GM23338 (cell line): Measurements from ENCODE around the gene PLCL1. TPM values are rescaled to one million over a fixed set of nuclear protein-coding genes. Genes with fewer than 3 reads are reported as not detected.

ENCODE experiments used
- ATAC-seq: fragments of 200-7000 bp; cut with Tn5 transposase; 3 replicates; pipeline ENCODE4 v1.9.1; 2020
- DNase-seq: peaks from one replicate; pipeline ENCODE4 v3.0.0-alpha.2; 2015; ENCODE audit warnings: low spot score
- H2AFZ ChIP-seq: fragments of 200-600 bp; sonication (generic); 2 replicates; pipeline ENCODE4 v1.8.0; 2016; ENCODE audit warnings: antibody characterized with exemption, mild to moderate bottlenecking, moderate library complexity
- H3F3A ChIP-seq: fragments of 200-600 bp; sonication (generic); replicated peaks from 2 replicates; pipeline ENCODE4 v1.8.0; 2017; ENCODE audit warnings: antibody characterized with exemption, mixed run types, low read depth
- H3K27ac ChIP-seq: fragments of 200-600 bp; sonication (generic); 2 replicates; pipeline ENCODE4 v1.6.1; 2016; ENCODE audit warnings: low read depth
- H3K27me3 ChIP-seq: fragments of 200-600 bp; sonication (generic); 2 replicates; pipeline ENCODE4 v1.8.0; 2016; ENCODE audit warnings: mild to moderate bottlenecking, mixed run types, moderate library complexity; ENCODE audit not compliant: insufficient read depth
- H3K36me3 ChIP-seq: fragments of 200-600 bp; sonication (generic); 2 replicates; pipeline ENCODE4 v1.8.0; 2016; ENCODE audit warnings: mild to moderate bottlenecking; ENCODE audit not compliant: insufficient read depth
- H3K4me1 ChIP-seq: fragments of 200-600 bp; sonication (generic); 2 replicates; pipeline ENCODE4 v1.8.0; 2016; ENCODE audit warnings: mild to moderate bottlenecking, moderate library complexity; ENCODE audit not compliant: insufficient read depth
- H3K4me2 ChIP-seq: fragments of 200-600 bp; sonication (generic); 2 replicates; pipeline ENCODE4 v1.7.1; 2017; ENCODE audit warnings: mixed run types
- H3K4me3 ChIP-seq: fragments of 200-600 bp; sonication (generic); 2 replicates; pipeline ENCODE4 v1.6.1; 2016; ENCODE audit warnings: mixed run types
- H3K79me2 ChIP-seq: fragments of 200-600 bp; sonication (generic); replicated peaks from 2 replicates; pipeline ENCODE4 v1.8.0; 2017; ENCODE audit warnings: mild to moderate bottlenecking; ENCODE audit not compliant: insufficient read depth
- H3K9me2 ChIP-seq: fragments of 200-600 bp; sonication (generic); 2 replicates; pipeline ENCODE4 v1.8.0; 2017; ENCODE audit not compliant: insufficient read depth
- H4K20me1 ChIP-seq: fragments of 200-600 bp; sonication (generic); replicated peaks from 2 replicates; pipeline ENCODE4 v1.8.0; 2017; ENCODE audit warnings: mild to moderate bottlenecking; ENCODE audit not compliant: insufficient read depth
- H3K27ac Mint-ChIP-seq: 2 replicates; pipeline ENCODE4 v1.8.0; 2020; ENCODE audit warnings: inconsistent platforms, mild to moderate bottlenecking, moderate library complexity, mixed read lengths
- H3K27me3 Mint-ChIP-seq: 3 replicates; pipeline ENCODE4 v1.8.0; 2022; ENCODE audit warnings: low read depth, mild to moderate bottlenecking, moderate library complexity, mixed read lengths, inconsistent platforms; ENCODE audit not compliant: insufficient read depth, poor library complexity
- H3K36me3 Mint-ChIP-seq: 3 replicates; pipeline ENCODE4 v1.8.0; 2021; ENCODE audit warnings: low read depth, mild to moderate bottlenecking, inconsistent platforms, moderate library complexity, mixed read lengths
- H3K4me1 Mint-ChIP-seq: 3 replicates; pipeline ENCODE4 v1.8.0; 2020; ENCODE audit warnings: mild to moderate bottlenecking, inconsistent platforms, mixed read lengths
- H3K4me3 Mint-ChIP-seq: 3 replicates; pipeline ENCODE4 v1.8.0; 2021; ENCODE audit warnings: moderate library complexity, mild to moderate bottlenecking, inconsistent platforms, mixed read lengths
- H3K9me3 Mint-ChIP-seq: 3 replicates; pipeline ENCODE4 v1.8.0; 2020; ENCODE audit warnings: moderate library complexity, mild to moderate bottlenecking, inconsistent platforms, mixed read lengths
- CREB1 ChIP-seq: fragments of 250-450 bp; sonication (Bioruptor Pico); IDR thresholded peaks from 2 replicates; pipeline ENCODE4 v1.5.0; 2020; ENCODE audit warnings: low read depth, mild to moderate bottlenecking, moderate library complexity
- EZH2 ChIP-seq: fragments of 200-600 bp; sonication (generic); IDR thresholded peaks from one replicate; pipeline ENCODE4 v1.8.0; 2017; ENCODE audit warnings: antibody characterized with exemption, mild to moderate bottlenecking, low read depth; ENCODE audit not compliant: unreplicated experiment
- EZH2phosphoT487 ChIP-seq: fragments of 200-600 bp; sonication (generic); IDR thresholded peaks from one replicate; pipeline ENCODE4 v1.8.1; 2018; ENCODE audit warnings: antibody characterized with exemption; ENCODE audit not compliant: unreplicated experiment
- JUNB ChIP-seq: IDR thresholded peaks from one replicate; pipeline ENCODE4 v1.6.1; 2016; ENCODE audit warnings: antibody characterized with exemption; ENCODE audit not compliant: unreplicated experiment
- NANOG ChIP-seq: IDR thresholded peaks from 2 replicates; pipeline ENCODE4 v1.6.1; 2016; ENCODE audit warnings: antibody characterized with exemption, borderline replicate concordance
- POLR2AphosphoS5 ChIP-seq: IDR thresholded peaks from 2 replicates; pipeline ENCODE4 v1.6.1; 2016; ENCODE audit warnings: antibody characterized with exemption, low read depth
- STAT1 ChIP-seq: IDR thresholded peaks from one replicate; pipeline ENCODE4 v1.6.1; 2016; ENCODE audit warnings: antibody characterized with exemption; ENCODE audit not compliant: unreplicated experiment
- ZNF114 ChIP-seq: fragments of 250-450 bp; sonication (Bioruptor Pico); IDR thresholded peaks from 2 replicates; pipeline ENCODE4 v1.5.0; 2020; ENCODE audit warnings: mild to moderate bottlenecking, moderate library complexity
- ZNF331 ChIP-seq: fragments of 250-450 bp; sonication (Bioruptor Pico); IDR thresholded peaks from 2 replicates; pipeline ENCODE4 v1.5.0; 2020; ENCODE audit warnings: low read depth, mild to moderate bottlenecking, moderate library complexity
- polyA plus RNA-seq: library from polyadenylated mRNA; unstranded; fragments of >200 nt; fragmentation: Nextera tagmentation; extraction: Ambion mirVana; gene quantifications from 2 replicates; pipeline ENCODE4 v1.2.1, GENCODE V29; 2016
- total RNA-seq: library from RNA; depleted of rRNA; stranded (reverse); fragments of >200 nt; shearing (Covaris generic); gene quantifications from 2 replicates; pipeline ENCODE4 v1.2.3, GENCODE V29; 2014
- TF ChIP-seq, protein P1 (sequence below): IDR thresholded peaks from one replicate; pipeline ENCODE4 v1.6.1; 2018; ENCODE audit warnings: antibody characterized with exemption; ENCODE audit not compliant: unreplicated experiment
- TF ChIP-seq, protein P2 (sequence below): fragments of 250-450 bp; sonication (Bioruptor Pico); IDR thresholded peaks from 2 replicates; pipeline ENCODE4 v1.5.0; 2020; ENCODE audit warnings: mild to moderate bottlenecking, moderate library complexity
- TF ChIP-seq, protein P3 (sequence below): IDR thresholded peaks from 2 replicates; pipeline ENCODE4 v1.6.1; 2016; ENCODE audit warnings: antibody characterized with exemption
- TF ChIP-seq, protein P4 (sequence below), 2 experiments: fragments of 200-600 bp in 1 of 2; sonication (generic) in 1 of 2; conservative IDR thresholded peaks; 2 replicates each; pipeline versions ENCODE4 v1.5.1 to v1.6.1; 2016 to 2017; ENCODE audit warnings: antibody characterized with exemption in 2 of 2, low read depth in 2 of 2, mild to moderate bottlenecking in 2 of 2, moderate library complexity in 1 of 2

PLCL1 gene
- total and polyA plus RNA-seq, 2 experiments from 2014 or later, result not detected

DNA sequence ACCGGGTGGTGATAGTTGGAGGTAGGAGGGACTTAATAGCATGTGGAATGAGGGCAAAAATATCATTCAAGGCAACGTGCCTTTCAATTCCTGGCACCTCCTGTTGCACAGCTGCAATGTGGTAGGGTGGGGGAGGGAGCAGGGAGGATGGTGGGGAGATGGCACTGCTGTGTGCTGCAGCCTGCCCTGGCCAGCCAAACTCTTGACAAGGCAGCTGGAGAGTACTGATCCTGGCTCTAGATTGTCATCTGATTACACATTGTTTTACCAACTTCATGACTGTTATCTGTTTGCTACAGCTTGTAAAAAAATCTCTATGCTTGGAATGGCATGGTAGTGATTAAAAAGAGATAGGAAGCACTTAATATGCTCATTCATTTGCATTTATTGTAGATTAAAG, 47.7 kb downstream of the PLCL1 start:
- H3K9me2 ChIP-seq, result no peaks in the 10 kb centered on the region
- H3K4me2 ChIP-seq, result no peak overlapping the region
- H3K36me3 ChIP-seq, result no peaks in the 10 kb centered on the region
- no peak for ATAC-seq
- no peak overlapping the region for H3K4me3 ChIP-seq
- no peak for DNase-seq
- H3F3A ChIP-seq, result no peaks in the 10 kb centered on the region
- peaks cover 9% of the 10 kb centered on the region; the same call in 2 of the 3 replicates for H3K4me1 Mint-ChIP-seq
- H3K27me3 Mint-ChIP-seq, result peaks cover 1% of the 10 kb centered on the region
- no peak for TF ChIP-seq CREB1 (CRISPR knock-in tag)
- TF ChIP-seq STAT1, result no peak
- TF ChIP-seq, protein P1, sequence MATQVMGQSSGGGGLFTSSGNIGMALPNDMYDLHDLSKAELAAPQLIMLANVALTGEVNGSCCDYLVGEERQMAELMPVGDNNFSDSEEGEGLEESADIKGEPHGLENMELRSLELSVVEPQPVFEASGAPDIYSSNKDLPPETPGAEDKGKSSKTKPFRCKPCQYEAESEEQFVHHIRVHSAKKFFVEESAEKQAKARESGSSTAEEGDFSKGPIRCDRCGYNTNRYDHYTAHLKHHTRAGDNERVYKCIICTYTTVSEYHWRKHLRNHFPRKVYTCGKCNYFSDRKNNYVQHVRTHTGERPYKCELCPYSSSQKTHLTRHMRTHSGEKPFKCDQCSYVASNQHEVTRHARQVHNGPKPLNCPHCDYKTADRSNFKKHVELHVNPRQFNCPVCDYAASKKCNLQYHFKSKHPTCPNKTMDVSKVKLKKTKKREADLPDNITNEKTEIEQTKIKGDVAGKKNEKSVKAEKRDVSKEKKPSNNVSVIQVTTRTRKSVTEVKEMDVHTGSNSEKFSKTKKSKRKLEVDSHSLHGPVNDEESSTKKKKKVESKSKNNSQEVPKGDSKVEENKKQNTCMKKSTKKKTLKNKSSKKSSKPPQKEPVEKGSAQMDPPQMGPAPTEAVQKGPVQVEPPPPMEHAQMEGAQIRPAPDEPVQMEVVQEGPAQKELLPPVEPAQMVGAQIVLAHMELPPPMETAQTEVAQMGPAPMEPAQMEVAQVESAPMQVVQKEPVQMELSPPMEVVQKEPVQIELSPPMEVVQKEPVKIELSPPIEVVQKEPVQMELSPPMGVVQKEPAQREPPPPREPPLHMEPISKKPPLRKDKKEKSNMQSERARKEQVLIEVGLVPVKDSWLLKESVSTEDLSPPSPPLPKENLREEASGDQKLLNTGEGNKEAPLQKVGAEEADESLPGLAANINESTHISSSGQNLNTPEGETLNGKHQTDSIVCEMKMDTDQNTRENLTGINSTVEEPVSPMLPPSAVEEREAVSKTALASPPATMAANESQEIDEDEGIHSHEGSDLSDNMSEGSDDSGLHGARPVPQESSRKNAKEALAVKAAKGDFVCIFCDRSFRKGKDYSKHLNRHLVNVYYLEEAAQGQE, result no peak
- TF ChIP-seq ZNF114, result no peak
- TF ChIP-seq EZH2phosphoT487, result no peak
- no peak for TF ChIP-seq ZNF331 (CRISPR knock-in tag)
- no peak for TF ChIP-seq EZH2
- TF ChIP-seq, protein P2, sequence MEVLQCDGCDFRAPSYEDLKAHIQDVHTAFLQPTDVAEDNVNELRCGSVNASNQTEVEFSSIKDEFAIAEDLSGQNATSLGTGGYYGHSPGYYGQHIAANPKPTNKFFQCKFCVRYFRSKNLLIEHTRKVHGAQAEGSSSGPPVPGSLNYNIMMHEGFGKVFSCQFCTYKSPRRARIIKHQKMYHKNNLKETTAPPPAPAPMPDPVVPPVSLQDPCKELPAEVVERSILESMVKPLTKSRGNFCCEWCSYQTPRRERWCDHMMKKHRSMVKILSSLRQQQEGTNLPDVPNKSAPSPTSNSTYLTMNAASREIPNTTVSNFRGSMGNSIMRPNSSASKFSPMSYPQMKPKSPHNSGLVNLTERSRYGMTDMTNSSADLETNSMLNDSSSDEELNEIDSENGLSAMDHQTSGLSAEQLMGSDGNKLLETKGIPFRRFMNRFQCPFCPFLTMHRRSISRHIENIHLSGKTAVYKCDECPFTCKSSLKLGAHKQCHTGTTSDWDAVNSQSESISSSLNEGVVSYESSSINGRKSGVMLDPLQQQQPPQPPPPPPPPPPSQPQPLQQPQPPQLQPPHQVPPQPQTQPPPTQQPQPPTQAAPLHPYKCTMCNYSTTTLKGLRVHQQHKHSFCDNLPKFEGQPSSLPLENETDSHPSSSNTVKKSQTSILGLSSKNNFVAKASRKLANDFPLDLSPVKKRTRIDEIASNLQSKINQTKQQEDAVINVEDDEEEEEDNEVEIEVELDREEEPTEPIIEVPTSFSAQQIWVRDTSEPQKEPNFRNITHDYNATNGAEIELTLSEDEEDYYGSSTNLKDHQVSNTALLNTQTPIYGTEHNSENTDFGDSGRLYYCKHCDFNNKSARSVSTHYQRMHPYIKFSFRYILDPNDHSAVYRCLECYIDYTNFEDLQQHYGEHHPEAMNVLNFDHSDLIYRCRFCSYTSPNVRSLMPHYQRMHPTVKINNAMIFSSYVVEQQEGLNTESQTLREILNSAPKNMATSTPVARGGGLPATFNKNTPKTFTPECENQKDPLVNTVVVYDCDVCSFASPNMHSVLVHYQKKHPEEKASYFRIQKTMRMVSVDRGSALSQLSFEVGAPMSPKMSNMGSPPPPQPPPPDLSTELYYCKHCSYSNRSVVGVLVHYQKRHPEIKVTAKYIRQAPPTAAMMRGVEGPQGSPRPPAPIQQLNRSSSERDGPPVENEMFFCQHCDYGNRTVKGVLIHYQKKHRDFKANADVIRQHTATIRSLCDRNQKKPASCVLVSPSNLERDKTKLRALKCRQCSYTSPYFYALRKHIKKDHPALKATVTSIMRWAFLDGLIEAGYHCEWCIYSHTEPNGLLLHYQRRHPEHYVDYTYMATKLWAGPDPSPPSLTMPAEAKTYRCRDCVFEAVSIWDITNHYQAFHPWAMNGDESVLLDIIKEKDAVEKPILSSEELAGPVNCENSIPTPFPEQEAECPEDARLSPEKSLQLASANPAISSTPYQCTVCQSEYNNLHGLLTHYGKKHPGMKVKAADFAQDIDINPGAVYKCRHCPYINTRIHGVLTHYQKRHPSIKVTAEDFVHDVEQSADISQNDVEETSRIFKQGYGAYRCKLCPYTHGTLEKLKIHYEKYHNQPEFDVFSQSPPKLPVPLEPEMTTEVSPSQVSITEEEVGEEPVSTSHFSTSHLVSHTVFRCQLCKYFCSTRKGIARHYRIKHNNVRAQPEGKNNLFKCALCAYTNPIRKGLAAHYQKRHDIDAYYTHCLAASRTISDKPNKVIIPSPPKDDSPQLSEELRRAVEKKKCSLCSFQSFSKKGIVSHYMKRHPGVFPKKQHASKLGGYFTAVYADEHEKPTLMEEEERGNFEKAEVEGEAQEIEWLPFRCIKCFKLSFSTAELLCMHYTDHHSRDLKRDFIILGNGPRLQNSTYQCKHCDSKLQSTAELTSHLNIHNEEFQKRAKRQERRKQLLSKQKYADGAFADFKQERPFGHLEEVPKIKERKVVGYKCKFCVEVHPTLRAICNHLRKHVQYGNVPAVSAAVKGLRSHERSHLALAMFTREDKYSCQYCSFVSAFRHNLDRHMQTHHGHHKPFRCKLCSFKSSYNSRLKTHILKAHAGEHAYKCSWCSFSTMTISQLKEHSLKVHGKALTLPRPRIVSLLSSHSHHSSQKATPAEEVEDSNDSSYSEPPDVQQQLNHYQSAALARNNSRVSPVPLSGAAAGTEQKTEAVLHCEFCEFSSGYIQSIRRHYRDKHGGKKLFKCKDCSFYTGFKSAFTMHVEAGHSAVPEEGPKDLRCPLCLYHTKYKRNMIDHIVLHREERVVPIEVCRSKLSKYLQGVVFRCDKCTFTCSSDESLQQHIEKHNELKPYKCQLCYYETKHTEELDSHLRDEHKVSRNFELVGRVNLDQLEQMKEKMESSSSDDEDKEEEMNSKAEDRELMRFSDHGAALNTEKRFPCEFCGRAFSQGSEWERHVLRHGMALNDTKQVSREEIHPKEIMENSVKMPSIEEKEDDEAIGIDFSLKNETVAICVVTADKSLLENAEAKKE, result no peak
- no peak for TF ChIP-seq POLR2AphosphoS5
- no peak for TF ChIP-seq NANOG
- TF ChIP-seq JUNB, result no peak
- TF ChIP-seq, protein P3, sequence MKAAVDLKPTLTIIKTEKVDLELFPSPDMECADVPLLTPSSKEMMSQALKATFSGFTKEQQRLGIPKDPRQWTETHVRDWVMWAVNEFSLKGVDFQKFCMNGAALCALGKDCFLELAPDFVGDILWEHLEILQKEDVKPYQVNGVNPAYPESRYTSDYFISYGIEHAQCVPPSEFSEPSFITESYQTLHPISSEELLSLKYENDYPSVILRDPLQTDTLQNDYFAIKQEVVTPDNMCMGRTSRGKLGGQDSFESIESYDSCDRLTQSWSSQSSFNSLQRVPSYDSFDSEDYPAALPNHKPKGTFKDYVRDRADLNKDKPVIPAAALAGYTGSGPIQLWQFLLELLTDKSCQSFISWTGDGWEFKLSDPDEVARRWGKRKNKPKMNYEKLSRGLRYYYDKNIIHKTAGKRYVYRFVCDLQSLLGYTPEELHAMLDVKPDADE, result no peak
- TF ChIP-seq, protein P4, sequence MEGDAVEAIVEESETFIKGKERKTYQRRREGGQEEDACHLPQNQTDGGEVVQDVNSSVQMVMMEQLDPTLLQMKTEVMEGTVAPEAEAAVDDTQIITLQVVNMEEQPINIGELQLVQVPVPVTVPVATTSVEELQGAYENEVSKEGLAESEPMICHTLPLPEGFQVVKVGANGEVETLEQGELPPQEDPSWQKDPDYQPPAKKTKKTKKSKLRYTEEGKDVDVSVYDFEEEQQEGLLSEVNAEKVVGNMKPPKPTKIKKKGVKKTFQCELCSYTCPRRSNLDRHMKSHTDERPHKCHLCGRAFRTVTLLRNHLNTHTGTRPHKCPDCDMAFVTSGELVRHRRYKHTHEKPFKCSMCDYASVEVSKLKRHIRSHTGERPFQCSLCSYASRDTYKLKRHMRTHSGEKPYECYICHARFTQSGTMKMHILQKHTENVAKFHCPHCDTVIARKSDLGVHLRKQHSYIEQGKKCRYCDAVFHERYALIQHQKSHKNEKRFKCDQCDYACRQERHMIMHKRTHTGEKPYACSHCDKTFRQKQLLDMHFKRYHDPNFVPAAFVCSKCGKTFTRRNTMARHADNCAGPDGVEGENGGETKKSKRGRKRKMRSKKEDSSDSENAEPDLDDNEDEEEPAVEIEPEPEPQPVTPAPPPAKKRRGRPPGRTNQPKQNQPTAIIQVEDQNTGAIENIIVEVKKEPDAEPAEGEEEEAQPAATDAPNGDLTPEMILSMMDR (conservative IDR thresholded peaks at IDR 0.05; ENCODE audit: low read depth in 2 of 2), result no peak
- no peak overlapping the region for H3K27ac Mint-ChIP-seq
- no peaks in the 10 kb centered on the region for H4K20me1 ChIP-seq
- peaks cover 1% of the 10 kb centered on the region; the same call in 1 of the 2 replicates for H3K4me1 ChIP-seq
- no peak overlapping the region for H3K4me3 Mint-ChIP-seq
- no peaks in the 10 kb centered on the region for H3K79me2 ChIP-seq
- no peaks in the 10 kb centered on the region for H3K27me3 ChIP-seq
- H3K36me3 Mint-ChIP-seq, result no peaks in the 10 kb centered on the region
- H3K9me3 Mint-ChIP-seq, result no peaks in the 10 kb centered on the region
- H3K27ac ChIP-seq, result no peak overlapping the region
- H2AFZ ChIP-seq, result 0 out of 2 replicates have a peak overlapping the region, but pooled peaks have one; percentile 8
